A549 (cell line): ENCODE results near the gene HLA-DPA1. TPM values are rescaled to one million over a fixed set of nuclear protein-coding genes. Genes with fewer than 3 reads are reported as not detected.

Experiments used
- ATAC-seq, 2 experiments: fragments of 200-7000 bp in 1 of 2; fragments of >200 bp in 1 of 2; cut with Nextera tagmentation in 1 of 2; cut with Tn5 transposase in 1 of 2; 3 replicates each; pipeline versions ENCODE4 v1.8.0 to v1.9.1; 2018 to 2020; ENCODE audit warnings: mild to moderate bottlenecking in 1 of 2, moderate library complexity in 1 of 2
- CTCF ChIA-PET: fragments of 300-600 bp; sonication (Branson Sonifier 250); formaldehyde crosslinking; extraction: SDS; loops from one replicate; lab custom pipeline; 2021; ENCODE audit warnings: antibody characterized with exemption, inconsistent platforms; lab: Yijun Ruan, JAX
- POLR2A ChIA-PET: fragments of 350-600 bp; formaldehyde crosslinking; extraction: SDS; loops from one replicate; lab custom pipeline; 2021; ENCODE audit warnings: antibody characterized with exemption, inconsistent platforms; lab: Yijun Ruan, JAX
- DNase-seq, 2 experiments: peaks; one replicate each; pipeline versions ENCODE4 v3.0.0 to v3.0.0-alpha.2; 2011 to 2016; ENCODE audit warnings: low read depth in 1 of 2, low spot score in 1 of 2
- FAIRE-seq: peaks from 2 replicates; lab custom pipeline; 2011; peaks lifted over from hg19 to GRCh38; lab: Jason Lieb, UNC
- H3K27ac ChIP-seq, 2 experiments: fragments of >200 bp; sonication (Bioruptor Twin); formaldehyde crosslinking; 3 replicates each; pipeline ENCODE4 v1.5.1; 2016 to 2017
- H3K4me1 ChIP-seq: fragments of >200 bp; sonication (Bioruptor Twin); formaldehyde crosslinking; 3 replicates; pipeline ENCODE4 v1.6.1; 2016
- H3K4me2 ChIP-seq: fragments of >200 bp; sonication (Bioruptor Twin); formaldehyde crosslinking; 3 replicates; pipeline ENCODE4 v1.6.1; 2016
- H3K4me3 ChIP-seq: fragments of >200 bp; sonication (Bioruptor Twin); formaldehyde crosslinking; 3 replicates; pipeline ENCODE4 v1.5.1; 2016
- H3K9me3 ChIP-seq: fragments of >200 bp; sonication (Bioruptor Twin); formaldehyde crosslinking; 3 replicates; pipeline ENCODE4 v1.6.1; 2016
- CBX2 ChIP-seq: fragments of 200-600 bp; sonication (generic); IDR thresholded peaks from 2 replicates; pipeline ENCODE4 v1.6.1; 2016; ENCODE audit warnings: low read depth, mild to moderate bottlenecking, borderline replicate concordance
- CEBPB ChIP-seq, 2 experiments: fragments of >200 bp in 1 of 2; sonication (Bioruptor Twin) in 1 of 2; formaldehyde crosslinking in 1 of 2; IDR thresholded peaks; 2 replicates each; pipeline ENCODE4 v1.6.1; 2012 to 2016
- EHF ChIP-seq: fragments of 250-450 bp; sonication (Bioruptor Pico); IDR thresholded peaks from 2 replicates; pipeline ENCODE4 v1.5.0; 2020; ENCODE audit warnings: mild to moderate bottlenecking
- EP300 ChIP-seq, 2 experiments: fragments of >200 bp; sonication (Bioruptor Twin); formaldehyde crosslinking; IDR thresholded peaks; 2 replicates in 1 of 2; 3 replicates in 1 of 2; pipeline ENCODE4 v1.6.1; 2016 to 2017
- HDAC2 ChIP-seq: fragments of 200-600 bp; sonication (generic); IDR thresholded peaks from 2 replicates; pipeline ENCODE4 v1.6.1; 2016
- HOXA7 ChIP-seq: fragments of 250-450 bp; sonication (Bioruptor Pico); IDR thresholded peaks from 2 replicates; pipeline ENCODE4 v1.5.0; 2020; ENCODE audit warnings: mild to moderate bottlenecking, moderate library complexity
- HOXB13 ChIP-seq: fragments of 250-450 bp; sonication (Bioruptor Pico); IDR thresholded peaks from 2 replicates; pipeline ENCODE4 v1.5.0; 2020; ENCODE audit warnings: low read depth, mild to moderate bottlenecking, moderate library complexity
- HOXB5 ChIP-seq: fragments of 250-450 bp; sonication (Bioruptor Pico); IDR thresholded peaks from 2 replicates; pipeline ENCODE4 v1.5.0; 2020; ENCODE audit warnings: mild to moderate bottlenecking, moderate library complexity
- JUN ChIP-seq, 2 experiments: fragments of >200 bp; sonication (Bioruptor Twin); formaldehyde crosslinking; IDR thresholded peaks; 2 replicates in 1 of 2; 3 replicates in 1 of 2; pipeline ENCODE4 v1.6.1; 2016 to 2017
- KDM1A ChIP-seq: fragments of 200-600 bp; sonication (generic); IDR thresholded peaks from 2 replicates; pipeline ENCODE4 v1.6.1; 2016; ENCODE audit warnings: low read depth, mild to moderate bottlenecking
- MAFK ChIP-seq: fragments of 450-650 bp; IDR thresholded peaks from 2 replicates; pipeline ENCODE4 v1.6.1; 2014; ENCODE audit not compliant: partially characterized antibody
- MAZ ChIP-seq: fragments of 150-350 bp; IDR thresholded peaks from 2 replicates; pipeline ENCODE4 v1.6.1; 2014; ENCODE audit warnings: antibody characterized with exemption, low read depth, low read length, borderline replicate concordance
- MYC ChIP-seq: IDR thresholded peaks from 2 replicates; pipeline ENCODE4 v1.6.1; 2012; ENCODE audit warnings: mild to moderate bottlenecking, inconsistent platforms, low read length, improper control_type of control experiment, borderline replicate concordance
- NPAS2 ChIP-seq: fragments of 250-450 bp; sonication (Bioruptor Pico); IDR thresholded peaks from 2 replicates; pipeline ENCODE4 v1.8.0; 2022; ENCODE audit warnings: mild to moderate bottlenecking, moderate library complexity, borderline replicate concordance
- RARB ChIP-seq: fragments of 250-450 bp; sonication (Bioruptor Pico); IDR thresholded peaks from 2 replicates; pipeline ENCODE4 v1.8.0; 2021; ENCODE audit warnings: mild to moderate bottlenecking, moderate library complexity
- RCOR1 ChIP-seq: fragments of 150-350 bp; IDR thresholded peaks from 2 replicates; pipeline ENCODE4 v1.6.1; 2014; ENCODE audit warnings: antibody characterized with exemption, low read length, low read depth
- REST ChIP-seq: fragments of 200-600 bp; sonication (generic); IDR thresholded peaks from 2 replicates; pipeline ENCODE4 v1.6.1; 2016; ENCODE audit warnings: antibody characterized with exemption, mild to moderate bottlenecking, moderate library complexity
- RFX5 ChIP-seq: fragments of 450-650 bp; IDR thresholded peaks from 2 replicates; pipeline ENCODE4 v1.7.1; 2014; ENCODE audit warnings: antibody characterized with exemption, mild to moderate bottlenecking, moderate library complexity
- SMC3 ChIP-seq: fragments of >200 bp; sonication (Bioruptor Twin); formaldehyde crosslinking; IDR thresholded peaks from 3 replicates; pipeline ENCODE4 v1.6.1; 2018; ENCODE audit warnings: inconsistent platforms
- SREBF2 ChIP-seq: fragments of 450-650 bp; IDR thresholded peaks from 2 replicates; pipeline ENCODE4 v1.6.1; 2014; ENCODE audit warnings: mild to moderate bottlenecking, moderate library complexity
- ZNF302 ChIP-seq: fragments of 250-450 bp; sonication (Bioruptor Pico); IDR thresholded peaks from 2 replicates; pipeline ENCODE4 v1.9.0; 2021; ENCODE audit warnings: inconsistent platforms, mild to moderate bottlenecking, moderate library complexity
- ZSCAN20 ChIP-seq: fragments of 250-450 bp; sonication (Bioruptor Pico); IDR thresholded peaks from 2 replicates; pipeline ENCODE4 v1.8.0; 2022; ENCODE audit warnings: mild to moderate bottlenecking, moderate library complexity
- WGBS: methylation state at CpG from one replicate; pipeline ENCODE4 v1.1.6; 2017; ENCODE audit errors: missing lambda C conversion rate; 5-methylcytosine and 5-hydroxymethylcytosine counted together
- polyA plus RNA-seq, 4 experiments: library from polyadenylated mRNA; depleted of rRNA in 3 of 4; stranded (reverse); fragments of >200 nt; fragmentation: RNase III in 1 of 4; extraction: RNeasy Plus Mini Kit Qiagen cat#74134 plus additional on column Dnase treatment in 1 of 4; gene quantifications; 2 replicates in 3 of 4; 3 replicates in 1 of 4; pipeline ENCODE4 v1.2.3, GENCODE V29; 2011 to 2017
- TF ChIP-seq, protein P1 (sequence below): fragments of 450-650 bp; IDR thresholded peaks from 2 replicates; pipeline ENCODE4 v1.6.1; 2014; ENCODE audit warnings: antibody characterized with exemption
- TF ChIP-seq, protein P2 (sequence below): fragments of >200 bp; sonication (Bioruptor Twin); formaldehyde crosslinking; IDR thresholded peaks from 2 replicates; pipeline ENCODE4 v1.6.1; 2016
- TF ChIP-seq, protein P3 (sequence below): fragments of 250-450 bp; sonication (Bioruptor Pico); IDR thresholded peaks from 2 replicates; pipeline ENCODE4 v1.5.0; 2020; ENCODE audit warnings: low read depth, mild to moderate bottlenecking, moderate library complexity
- TF ChIP-seq, protein P4 (sequence below): IDR thresholded peaks from 2 replicates; pipeline ENCODE4 v1.6.1; 2012

HLA-DPA1 gene
- polyA plus RNA-seq, 2 of the 4 experiments (the other 2 are of a cell fraction), result 0.09 TPM; not detected in 1

- H3K4me1 ChIP-seq, result no peaks in the 10 kb centered on the region
- POLR2A ChIA-PET, result no interaction called here
- no peak overlapping the region for H3K27ac ChIP-seq
- H3K4me3 ChIP-seq, result no peak overlapping the region
- peaks cover 5% of the 10 kb centered on the region; the same call in 1 of the 3 replicates for H3K9me3 ChIP-seq
- FAIRE-seq (no peak), DNase-seq (no peak), ATAC-seq (no peak)
- H3K4me2 ChIP-seq, result no peak overlapping the region
- WGBS, result 38% methylated on average over 1 of the region's 1 CpG
- TF ChIP-seq ZSCAN20 (CRISPR knock-in tag), result no peak
- TF ChIP-seq CBX2, result no peak
- TF ChIP-seq, protein P1, sequence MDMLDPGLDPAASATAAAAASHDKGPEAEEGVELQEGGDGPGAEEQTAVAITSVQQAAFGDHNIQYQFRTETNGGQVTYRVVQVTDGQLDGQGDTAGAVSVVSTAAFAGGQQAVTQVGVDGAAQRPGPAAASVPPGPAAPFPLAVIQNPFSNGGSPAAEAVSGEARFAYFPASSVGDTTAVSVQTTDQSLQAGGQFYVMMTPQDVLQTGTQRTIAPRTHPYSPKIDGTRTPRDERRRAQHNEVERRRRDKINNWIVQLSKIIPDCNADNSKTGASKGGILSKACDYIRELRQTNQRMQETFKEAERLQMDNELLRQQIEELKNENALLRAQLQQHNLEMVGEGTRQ, result no peak
- no peak for TF ChIP-seq NPAS2
- TF ChIP-seq KDM1A, result no peak
- no peak for TF ChIP-seq HOXB5 (CRISPR knock-in tag)
- no peak for TF ChIP-seq SREBF2
- TF ChIP-seq, protein P2, sequence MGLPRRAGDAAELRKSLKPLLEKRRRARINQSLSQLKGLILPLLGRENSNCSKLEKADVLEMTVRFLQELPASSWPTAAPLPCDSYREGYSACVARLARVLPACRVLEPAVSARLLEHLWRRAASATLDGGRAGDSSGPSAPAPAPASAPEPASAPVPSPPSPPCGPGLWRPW, result no peak
- TF ChIP-seq, protein P3, sequence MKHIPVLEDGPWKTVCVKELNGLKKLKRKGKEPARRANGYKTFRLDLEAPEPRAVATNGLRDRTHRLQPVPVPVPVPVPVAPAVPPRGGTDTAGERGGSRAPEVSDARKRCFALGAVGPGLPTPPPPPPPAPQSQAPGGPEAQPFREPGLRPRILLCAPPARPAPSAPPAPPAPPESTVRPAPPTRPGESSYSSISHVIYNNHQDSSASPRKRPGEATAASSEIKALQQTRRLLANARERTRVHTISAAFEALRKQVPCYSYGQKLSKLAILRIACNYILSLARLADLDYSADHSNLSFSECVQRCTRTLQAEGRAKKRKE (CRISPR knock-in tag), result no peak
- TF ChIP-seq HOXB13 (CRISPR knock-in tag), result no peak
- no peak for TF ChIP-seq REST
- TF ChIP-seq MYC, result no peak
- TF ChIP-seq EP300 (IDR thresholded peaks at IDR 0.05), result no peak
- CTCF ChIA-PET, result no interaction called here
Observed at GRCh38 chr6:33095681-33096080, 22.2 kb upstream of the HLA-DPA1 start.

DNA sequence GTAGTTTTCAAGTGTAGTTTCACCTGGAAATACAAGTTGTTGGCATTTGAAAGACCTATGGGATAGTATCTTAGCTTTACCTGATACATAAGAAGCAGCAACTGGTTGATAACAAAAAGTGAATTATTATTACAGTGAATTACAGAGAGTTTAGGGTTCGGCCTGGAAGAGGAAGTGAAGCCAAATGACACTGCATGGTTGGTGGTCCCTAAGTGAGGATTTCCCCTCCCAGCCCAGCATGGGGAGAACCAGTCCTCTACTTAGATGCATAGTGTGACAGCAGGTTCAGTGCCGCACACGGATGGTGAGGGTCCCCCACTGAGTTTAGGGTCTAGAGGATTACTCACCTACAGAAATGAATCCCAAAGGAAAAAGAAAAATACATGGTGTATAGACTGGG, 20.4 kb upstream of the HLA-DPA1 start:
- H3K4me3 ChIP-seq, result no peak overlapping the region
- H3K4me2 ChIP-seq, result no peak overlapping the region
- DNase-seq (no peak), FAIRE-seq (no peak), ATAC-seq (no peak)
- ChIA-PET POLR2A (no interaction called here), CTCF (no interaction called here)
- 47% methylated on average over 3 of the region's 3 CpGs for WGBS
- peaks cover 5% of the 10 kb centered on the region; the same call in 1 of the 3 replicates for H3K9me3 ChIP-seq
- no peaks in the 10 kb centered on the region for H3K4me1 ChIP-seq
- H3K27ac ChIP-seq, result no peak overlapping the region
- TF ChIP-seq HOXA7 (CRISPR knock-in tag) (no peak), RCOR1 (no peak)

DNA sequence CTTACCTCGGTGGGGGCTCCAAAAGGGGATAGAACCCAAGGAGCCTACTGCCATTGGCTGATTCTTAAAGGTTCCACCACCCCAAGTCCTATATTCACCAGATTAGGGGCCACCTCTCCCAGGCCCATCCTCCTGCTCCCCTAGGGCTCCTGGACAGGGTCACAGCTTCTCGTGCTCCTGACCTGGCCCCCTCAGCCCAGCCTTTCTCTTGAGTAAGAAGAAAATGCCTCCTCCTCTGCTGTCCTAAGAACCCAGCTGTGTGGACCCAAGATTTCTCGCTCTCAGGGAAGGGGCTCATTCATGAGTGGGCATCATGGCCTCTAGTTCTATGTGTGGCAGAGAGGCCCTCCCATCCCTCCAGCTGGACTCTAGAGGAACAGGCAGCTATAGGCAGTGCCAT, 18.9 kb upstream of the HLA-DPA1 start:
- ATAC-seq (no peak), DNase-seq (no peak), FAIRE-seq (no peak)
- Histone ChIP-seq H3K4me2 (no peak overlapping the region), H3K9me3 (peaks cover 3% of the 10 kb centered on the region; the same call in 1 of the 3 replicates), H3K4me3 (no peak overlapping the region), H3K4me1 (no peaks in the 10 kb centered on the region), H3K27ac (no peak overlapping the region)
- 48% methylated on average over 2 of the region's 3 CpGs for WGBS
- ChIA-PET POLR2A (no interaction called here), CTCF (interaction anchor here (0.9 kb wide), 1 partner anchor 9 kb away, joined by 3 read pairs; no protein-coding TSS in a partner anchor)
- no peak for TF ChIP-seq SMC3
- TF ChIP-seq HDAC2, result no peak
- no peak for TF ChIP-seq RARB (CRISPR knock-in tag)
- no peak for TF ChIP-seq CEBPB (IDR thresholded peaks at IDR 0.05)
- TF ChIP-seq REST, result no peak
- TF ChIP-seq, protein P4, sequence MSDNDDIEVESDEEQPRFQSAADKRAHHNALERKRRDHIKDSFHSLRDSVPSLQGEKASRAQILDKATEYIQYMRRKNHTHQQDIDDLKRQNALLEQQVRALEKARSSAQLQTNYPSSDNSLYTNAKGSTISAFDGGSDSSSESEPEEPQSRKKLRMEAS, result no peak
- no peak for TF ChIP-seq EHF (CRISPR knock-in tag)
- TF ChIP-seq ZSCAN20 (CRISPR knock-in tag), result no peak
- no peak for TF ChIP-seq MAFK
- TF ChIP-seq RFX5, result no peak
- no peak for TF ChIP-seq NPAS2
- TF ChIP-seq ZNF302, result no peak
- no peak for TF ChIP-seq JUN (IDR thresholded peaks at IDR 0.05)
- TF ChIP-seq MAZ, result no peak
